OCI-LY1 (cell line): ENCODE results near the gene GCKR.

Source experiments
- H2AFZ ChIP-seq: fragments of 200-600 bp; sonication (generic), shearing (Covaris generic); 2 replicates; pipeline ENCODE4 v1.6.0; 2014; ENCODE audit warnings: antibody characterized with exemption, mild to moderate bottlenecking, low read length
- H3F3A ChIP-seq: fragments of 200-600 bp; sonication (generic), shearing (Covaris generic); 2 replicates; pipeline ENCODE4 v1.6.0; 2014; ENCODE audit warnings: mild to moderate bottlenecking, antibody characterized with exemption, low read length, moderate library complexity; ENCODE audit not compliant: insufficient read depth
- H3K27ac ChIP-seq: fragments of 200-600 bp; sonication (generic); 2 replicates; pipeline ENCODE4 v1.5.1; 2014; ENCODE audit warnings: low read length, mixed run types, mild to moderate bottlenecking, low read depth; ENCODE audit not compliant: poor library complexity, severe bottlenecking
- H3K27me3 ChIP-seq: fragments of 200-600 bp; sonication (generic); 2 replicates; pipeline ENCODE4 v1.6.0; 2014; ENCODE audit warnings: antibody characterized with exemption, mild to moderate bottlenecking, low read length, moderate library complexity; ENCODE audit not compliant: insufficient read depth
- H3K36me3 ChIP-seq: fragments of 200-600 bp; sonication (generic); 2 replicates; pipeline ENCODE4 v1.6.1; 2014; ENCODE audit warnings: mild to moderate bottlenecking, antibody characterized with exemption, low read length, moderate library complexity, mixed read lengths; ENCODE audit not compliant: insufficient read depth
- H3K4me1 ChIP-seq: fragments of 200-600 bp; sonication (generic); 2 replicates; pipeline ENCODE4 v1.5.1; 2014; ENCODE audit warnings: mild to moderate bottlenecking, low read length, moderate library complexity; ENCODE audit not compliant: insufficient read depth, severe bottlenecking
- H3K4me2 ChIP-seq: fragments of 200-600 bp; sonication (generic), shearing (Covaris generic); 2 replicates; pipeline ENCODE4 v1.6.1; 2014; ENCODE audit warnings: low read length
- H3K4me3 ChIP-seq: fragments of 200-600 bp; sonication (generic); 2 replicates; pipeline ENCODE4 v1.5.1; 2014; ENCODE audit warnings: low read length, low read depth, mild to moderate bottlenecking, mixed read lengths; ENCODE audit not compliant: poor library complexity, severe bottlenecking
- H3K79me2 ChIP-seq: fragments of 200-600 bp; shearing (Covaris generic); 2 replicates; pipeline ENCODE4 v1.6.1; 2016; ENCODE audit warnings: mixed run types, low read length, mixed read lengths; ENCODE audit not compliant: insufficient read depth
- H3K9ac ChIP-seq: fragments of 200-600 bp; sonication (generic), shearing (Covaris generic); 2 replicates; pipeline ENCODE4 v1.6.1; 2014; ENCODE audit warnings: mild to moderate bottlenecking, low read length, mixed read lengths
- H3K9me2 ChIP-seq: fragments of 200-600 bp; sonication (generic), shearing (Covaris generic); 2 replicates; pipeline ENCODE4 v1.6.1; 2014; ENCODE audit warnings: low read depth, mild to moderate bottlenecking, low read length, mixed read lengths
- H3K9me3 ChIP-seq: fragments of 200-600 bp; shearing (Covaris generic); 2 replicates; pipeline ENCODE4 v1.6.1; 2014; ENCODE audit warnings: low read length, mixed read lengths
- H4K20me1 ChIP-seq: fragments of 200-600 bp; sonication (generic), shearing (Covaris generic); 2 replicates; pipeline ENCODE4 v1.6.0; 2016; ENCODE audit warnings: mild to moderate bottlenecking, low read length; ENCODE audit not compliant: insufficient read depth
- EZH2 ChIP-seq: fragments of 200-600 bp; sonication (generic), shearing (Covaris generic); IDR thresholded peaks from 2 replicates; pipeline ENCODE4 v1.8.0; 2017; ENCODE audit warnings: borderline replicate concordance, mixed run types, mild to moderate bottlenecking, antibody characterized with exemption, low read length, moderate library complexity, mixed read lengths
- TF ChIP-seq, protein P1 (sequence below): fragments of 200-600 bp; sonication (generic), shearing (Covaris generic); IDR thresholded peaks from 2 replicates; pipeline ENCODE4 v1.5.1; 2017; ENCODE audit warnings: mild to moderate bottlenecking, antibody characterized with exemption, low read length, moderate library complexity, mixed read lengths

GCKR gene

DNA sequence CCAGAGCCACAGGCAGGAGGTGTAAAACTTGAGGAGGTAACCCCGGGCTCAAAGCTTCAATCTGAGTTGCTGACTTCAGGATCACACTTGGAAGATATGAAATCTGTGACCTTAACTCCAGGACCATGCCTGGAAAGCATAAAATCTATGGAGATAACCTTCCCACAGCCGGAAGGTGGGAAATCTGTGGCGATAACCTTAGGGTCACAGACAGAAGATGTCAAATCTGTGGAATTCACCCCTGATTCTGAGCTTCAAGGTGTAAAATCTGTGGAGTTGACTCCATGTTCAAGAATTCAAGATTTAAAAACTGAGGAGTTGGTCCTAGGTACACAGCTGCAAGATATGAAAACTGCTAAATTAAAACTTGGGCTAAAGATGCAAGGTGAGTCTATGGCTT lies 74.6 kb downstream of the GCKR start:
- Histone ChIP-seq H3K27ac (no peak overlapping the region), H3K9ac (no peak overlapping the region), H3K9me2 (no peaks in the 10 kb centered on the region), H4K20me1 (no peaks in the 10 kb centered on the region), H2AFZ (no peak overlapping the region), H3K9me3 (no peaks in the 10 kb centered on the region), H3K4me3 (no peak overlapping the region), H3K4me2 (no peak overlapping the region), H3K79me2 (no peaks in the 10 kb centered on the region), H3K27me3 (no peaks in the 10 kb centered on the region; the same call in 1 of the 2 replicates), H3K4me1 (no peaks in the 10 kb centered on the region), H3F3A (no peaks in the 10 kb centered on the region), H3K36me3 (no peaks in the 10 kb centered on the region)
- TF ChIP-seq EZH2: no peak
- TF ChIP-seq, protein P1, sequence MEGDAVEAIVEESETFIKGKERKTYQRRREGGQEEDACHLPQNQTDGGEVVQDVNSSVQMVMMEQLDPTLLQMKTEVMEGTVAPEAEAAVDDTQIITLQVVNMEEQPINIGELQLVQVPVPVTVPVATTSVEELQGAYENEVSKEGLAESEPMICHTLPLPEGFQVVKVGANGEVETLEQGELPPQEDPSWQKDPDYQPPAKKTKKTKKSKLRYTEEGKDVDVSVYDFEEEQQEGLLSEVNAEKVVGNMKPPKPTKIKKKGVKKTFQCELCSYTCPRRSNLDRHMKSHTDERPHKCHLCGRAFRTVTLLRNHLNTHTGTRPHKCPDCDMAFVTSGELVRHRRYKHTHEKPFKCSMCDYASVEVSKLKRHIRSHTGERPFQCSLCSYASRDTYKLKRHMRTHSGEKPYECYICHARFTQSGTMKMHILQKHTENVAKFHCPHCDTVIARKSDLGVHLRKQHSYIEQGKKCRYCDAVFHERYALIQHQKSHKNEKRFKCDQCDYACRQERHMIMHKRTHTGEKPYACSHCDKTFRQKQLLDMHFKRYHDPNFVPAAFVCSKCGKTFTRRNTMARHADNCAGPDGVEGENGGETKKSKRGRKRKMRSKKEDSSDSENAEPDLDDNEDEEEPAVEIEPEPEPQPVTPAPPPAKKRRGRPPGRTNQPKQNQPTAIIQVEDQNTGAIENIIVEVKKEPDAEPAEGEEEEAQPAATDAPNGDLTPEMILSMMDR: no peak

DNA sequence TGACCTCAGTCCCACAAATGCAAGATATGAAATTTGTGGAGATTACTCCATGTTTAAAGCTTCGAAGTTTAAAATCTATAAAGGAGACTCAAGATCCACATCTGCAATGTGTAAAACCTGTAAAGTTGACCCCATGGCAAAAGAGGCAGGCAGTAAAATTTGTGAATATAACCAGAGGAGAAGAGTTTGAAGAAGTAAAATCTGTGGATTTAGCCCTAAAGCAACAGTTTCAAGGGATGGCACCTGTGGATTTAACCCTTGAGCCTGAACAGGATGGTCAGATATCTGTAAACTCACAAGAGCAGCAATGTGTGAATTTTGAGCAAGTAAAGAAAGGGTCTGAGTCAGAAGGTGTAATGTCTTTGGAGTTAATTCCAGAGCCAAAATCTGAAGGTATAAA lies 75.0 kb downstream of the GCKR start:
- Histone ChIP-seq H2AFZ (no peak overlapping the region), H3K4me2 (no peak overlapping the region), H3K9ac (no peak overlapping the region), H3K9me2 (no peaks in the 10 kb centered on the region), H3K27me3 (no peaks in the 10 kb centered on the region; the same call in 1 of the 2 replicates), H3K79me2 (no peaks in the 10 kb centered on the region), H4K20me1 (no peaks in the 10 kb centered on the region), H3K27ac (no peak overlapping the region), H3K4me3 (no peak overlapping the region), H3K36me3 (no peaks in the 10 kb centered on the region), H3K4me1 (no peaks in the 10 kb centered on the region), H3F3A (no peaks in the 10 kb centered on the region), H3K9me3 (peaks cover 3% of the 10 kb centered on the region; the same call in 1 of the 2 replicates)
- TF ChIP-seq EZH2: no peak
- TF ChIP-seq, protein P1: no peak

DNA sequence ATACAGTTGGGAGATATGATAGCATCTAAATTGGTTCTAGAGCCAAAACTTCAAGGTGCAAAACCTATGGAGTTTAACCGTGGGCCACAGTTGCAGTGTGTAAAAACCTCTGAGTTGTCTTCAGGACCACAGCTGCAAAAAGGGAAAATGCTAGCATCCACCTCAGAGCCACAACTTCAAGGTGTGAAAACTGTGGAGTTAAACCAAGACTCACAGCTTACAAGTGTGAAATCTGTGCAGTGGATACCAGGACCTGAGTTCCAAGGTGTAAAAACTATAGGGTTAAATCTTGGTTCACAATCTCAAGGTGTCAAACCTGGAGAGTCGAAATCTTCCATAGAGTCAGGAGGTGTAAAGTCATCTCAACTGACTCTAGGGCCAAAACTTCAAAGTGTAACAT lies 75.8 kb downstream of the GCKR start:
- H3K9ac ChIP-seq: no peak overlapping the region
- H3K27ac ChIP-seq: no peak overlapping the region
- H3K4me1 ChIP-seq: no peaks in the 10 kb centered on the region
- H3K27me3 ChIP-seq: no peaks in the 10 kb centered on the region; the same call in 1 of the 2 replicates
- no peak overlapping the region for H3K4me2 ChIP-seq
- H3K9me3 ChIP-seq: peaks cover 11% of the 10 kb centered on the region
- H3K4me3 ChIP-seq: no peak overlapping the region
- no peaks in the 10 kb centered on the region for H3K36me3 ChIP-seq
- H2AFZ ChIP-seq: no peak overlapping the region
- H3K9me2 ChIP-seq: no peaks in the 10 kb centered on the region
- H3F3A ChIP-seq: no peaks in the 10 kb centered on the region
- no peak for TF ChIP-seq EZH2
- TF ChIP-seq, protein P1: no peak
- no peaks in the 10 kb centered on the region for H3K79me2 ChIP-seq
- no peaks in the 10 kb centered on the region for H4K20me1 ChIP-seq
